AG09309 (cell line): ENCODE results near the gene LDLRAD4.

Source experiments
- DNase-seq: peaks from one replicate; pipeline ENCODE4 v3.0.0-alpha.2; 2010; ENCODE audit warnings: low read depth
- H3K4me3 ChIP-seq: 2 replicates; pipeline ENCODE4 v1.5.1; 2011; ENCODE audit warnings: mild to moderate bottlenecking, low read depth, low read length, moderate library complexity; ENCODE audit not compliant: control insufficient read depth
- CTCF ChIP-seq: IDR thresholded peaks from 2 replicates; pipeline ENCODE4 v1.5.1; 2011; ENCODE audit warnings: mild to moderate bottlenecking, low read depth, low read length, inconsistent platforms; ENCODE audit not compliant: insufficient read depth, control insufficient read depth; ENCODE audit errors: missing control alignments

Gene LDLRAD4

DNA sequence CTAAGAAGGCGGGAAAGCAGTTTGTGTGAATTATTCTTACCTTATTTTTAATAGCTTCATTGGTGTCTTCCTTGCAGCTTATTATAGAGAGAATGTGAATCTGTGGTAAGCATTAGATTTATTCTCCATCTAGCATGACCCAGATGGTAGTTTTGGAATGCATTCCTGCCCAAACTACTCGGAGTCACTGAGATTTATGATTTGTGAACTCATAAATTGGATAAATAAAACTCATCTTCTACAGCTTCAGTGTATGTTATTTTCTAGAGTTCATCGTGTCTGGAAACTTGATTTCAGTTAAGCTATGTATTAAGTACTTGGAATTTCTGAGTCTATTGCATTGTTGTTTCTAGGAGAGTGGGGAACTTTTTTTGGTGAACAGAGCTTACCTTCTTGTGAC is 337.3 kb downstream of the LDLRAD4 start:
- no peak overlapping the region for H3K4me3 ChIP-seq
- TF ChIP-seq CTCF, result no peak
- no peak for DNase-seq

- no peak for DNase-seq
- no peak overlapping the region for H3K4me3 ChIP-seq
- TF ChIP-seq CTCF, result no peak
These were observed 337.9 kb downstream of the LDLRAD4 start for GRCh38 chr18:13556502-13556901.

DNA sequence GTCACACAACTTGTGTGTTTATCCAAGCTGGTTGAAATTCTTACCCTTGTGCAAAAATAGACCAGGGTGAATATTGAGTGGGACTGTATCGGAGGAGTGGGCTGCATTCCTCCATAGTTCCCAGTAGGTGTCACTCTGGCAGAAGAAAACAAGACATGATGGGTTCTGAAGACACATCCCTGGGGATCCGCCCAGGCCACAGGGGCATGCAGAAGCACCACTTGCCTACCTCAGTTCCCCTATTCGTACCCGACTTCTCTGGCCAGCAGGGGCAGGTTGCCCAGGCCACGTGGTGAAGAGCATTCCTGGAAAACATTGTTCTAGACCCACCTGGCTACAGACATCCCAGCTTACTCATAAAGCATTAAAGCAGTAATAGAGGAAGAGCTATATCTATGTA is 339.6 kb downstream of the LDLRAD4 start:
- no peak for DNase-seq
- peak; percentile 67 for TF ChIP-seq CTCF
- no peak overlapping the region for H3K4me3 ChIP-seq

GRCh38 chr18:13558790-13559189 is 340.2 kb downstream of the LDLRAD4 start:
- TF ChIP-seq CTCF, result no peak
- no peak for DNase-seq
- no peak overlapping the region for H3K4me3 ChIP-seq

DNA sequence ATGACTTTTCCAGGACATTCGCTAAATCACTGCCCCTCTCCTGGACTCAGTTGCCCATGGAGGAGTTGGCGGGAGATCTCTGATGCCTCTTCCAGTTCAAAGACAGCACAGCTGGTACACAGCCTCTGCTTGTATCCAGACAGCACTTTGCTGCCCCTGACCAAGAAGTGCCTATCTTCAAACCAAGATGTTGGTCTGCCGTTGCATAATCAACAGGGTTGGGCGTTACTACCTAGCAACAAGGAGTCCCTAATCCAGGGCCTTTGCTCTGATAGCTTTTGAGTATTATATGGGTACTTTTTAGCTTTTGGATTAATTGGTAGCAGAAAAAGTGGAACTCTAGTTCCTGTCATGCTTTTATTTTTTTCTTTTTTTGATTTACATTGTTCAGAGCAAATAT is 341.2 kb downstream of the LDLRAD4 start:
- no peak for DNase-seq
- no peak for TF ChIP-seq CTCF
- no peak overlapping the region for H3K4me3 ChIP-seq

GRCh38 chr18:13560306-13560705 is 341.7 kb downstream of the LDLRAD4 start:
- DNase-seq, result no peak
- TF ChIP-seq CTCF, result no peak
- H3K4me3 ChIP-seq, result no peak overlapping the region

GRCh38 chr18:13562494-13563029 is 344.0 kb downstream of the LDLRAD4 start:
- DNase-seq, result no peak
- no peak overlapping the region for H3K4me3 ChIP-seq
- no peak for TF ChIP-seq CTCF
